Naive thymus-derived CD4-positive, alpha-beta T cell (primary cell): ENCODE measurements around the gene HJV. TPM values are rescaled to one million over a fixed set of nuclear protein-coding genes. Genes with fewer than 3 reads are reported as not detected.
"Not testable (repeated sequence)": the region's sequence is repeated elsewhere in the genome, so short reads cannot be mapped to it uniquely, and the experiment has no call there.

Experiments used
- ATAC-seq: fragments of 150-1000 bp; cut with Tn5 transposase; 2 replicates; pipeline ENCODE4 v1.10.0; 2021; ENCODE audit warnings: mild to moderate bottlenecking, moderate library complexity
- CTCF ChIA-PET: fragments of 350-600 bp; sonication (Branson Sonifier 250); formaldehyde crosslinking; loops from one replicate; lab custom pipeline; 2021; ENCODE audit warnings: antibody characterized with exemption; lab: Charles Lee
- POLR2A ChIA-PET: fragments of 350-600 bp; sonication (Branson Sonifier 250); formaldehyde crosslinking; loops from one replicate; lab custom pipeline; 2021; ENCODE audit warnings: antibody characterized with exemption, inconsistent platforms; lab: Charles Lee
- DNase-seq, 9 donors: peaks; one replicate each; pipeline versions ENCODE4 v3.0.0 to v3.0.0-alpha.2; 2020 to 2022; ENCODE audit warnings: mixed read lengths in 1 of 9
- H3K27ac ChIP-seq: one replicate; pipeline ENCODE4 v1.7.0; 2013; ENCODE audit warnings: mild to moderate bottlenecking, low read depth, low read length, moderate library complexity
- H3K27me3 ChIP-seq, 2 donors: one replicate each; pipeline ENCODE4 v1.7.0; 2013; ENCODE audit warnings: low read length in 2 of 2, mild to moderate bottlenecking in 2 of 2, moderate library complexity in 2 of 2; ENCODE audit not compliant: control insufficient read depth in 2 of 2, insufficient read depth in 2 of 2
- H3K36me3 ChIP-seq, 3 experiments: 1 replicate in 2 of 3; 2 replicates in 1 of 3; pipeline ENCODE4 v1.7.0; 2013; ENCODE audit warnings: low read length in 3 of 3, mild to moderate bottlenecking in 3 of 3, moderate library complexity in 1 of 3; ENCODE audit not compliant: insufficient read depth in 3 of 3, control insufficient read depth in 2 of 3
- H3K4me1 ChIP-seq, 2 donors: one replicate each; pipeline ENCODE4 v1.7.0; 2013; ENCODE audit warnings: low read length in 2 of 2, mild to moderate bottlenecking in 2 of 2, moderate library complexity in 1 of 2; ENCODE audit not compliant: control insufficient read depth in 2 of 2, insufficient read depth in 2 of 2
- H3K4me3 ChIP-seq: 2 replicates; pipeline ENCODE4 v1.7.0; 2013; ENCODE audit warnings: mild to moderate bottlenecking, low read length
- H3K9me3 ChIP-seq, 3 experiments: 1 replicate in 2 of 3; 2 replicates in 1 of 3; pipeline ENCODE4 v1.7.0; 2013; ENCODE audit warnings: low read length in 3 of 3; ENCODE audit not compliant: control insufficient read depth in 2 of 3
- H3K27ac Mint-ChIP-seq, 9 donors: one replicate each; pipeline ENCODE4 v1.8.0; 2020 to 2022; ENCODE audit warnings: mixed read lengths in 9 of 9, mild to moderate bottlenecking in 8 of 9, moderate library complexity in 5 of 9, inconsistent platforms in 2 of 9
- H3K27me3 Mint-ChIP-seq, 5 donors: one replicate each; pipeline ENCODE4 v1.8.0; 2021 to 2022; ENCODE audit warnings: mixed read lengths in 5 of 5, mild to moderate bottlenecking in 1 of 5
- H3K36me3 Mint-ChIP-seq, 5 donors: one replicate each; pipeline ENCODE4 v1.8.0; 2020 to 2022; ENCODE audit warnings: mixed read lengths in 5 of 5, mild to moderate bottlenecking in 3 of 5, inconsistent platforms in 1 of 5
- H3K4me1 Mint-ChIP-seq, 7 donors: one replicate each; pipeline ENCODE4 v1.8.0; 2020 to 2022; ENCODE audit warnings: mixed read lengths in 7 of 7, mild to moderate bottlenecking in 3 of 7, inconsistent platforms in 1 of 7
- H3K4me3 Mint-ChIP-seq, 10 donors: one replicate each; pipeline ENCODE4 v1.8.0; 2020 to 2022; ENCODE audit warnings: mild to moderate bottlenecking in 10 of 10, mixed read lengths in 10 of 10, moderate library complexity in 6 of 10, inconsistent platforms in 2 of 10
- H3K9me3 Mint-ChIP-seq, 11 donors: one replicate each; pipeline ENCODE4 v1.8.0; 2020 to 2022; ENCODE audit warnings: mixed read lengths in 11 of 11, mild to moderate bottlenecking in 4 of 11, inconsistent platforms in 1 of 11, moderate library complexity in 1 of 11
- intact Hi-C, 2 donors: fragments of 100-400 bp; cut with micrococcal nuclease; formaldehyde crosslinking; loops; one replicate each; pipeline ENCODE4 v1.15.1; 2023
- polyA plus RNA-seq, 2 donors: library from polyadenylated mRNA; unstranded; fragments of 300-500 nt; fragmentation: Illumina TruSeq; gene quantifications; one replicate each; pipeline ENCODE4 v1.2.3, GENCODE V29; 2021
- total RNA-seq, 6 experiments: library from RNA in 5 of 6; stranded (reverse) in 5 of 6; gene quantifications; 1 replicate in 5 of 6; 2 replicates in 1 of 6; pipeline ENCODE4 v1.2.3 and lab custom pipeline; 2021 to 2026

HJV gene
- total and polyA plus RNA-seq, 7 experiments from 2014 or later: not detected

- Mint-ChIP-seq H3K4me3 (peak overlapping the region in 6 of 10 donors; percentile 4 to 40 (median 36)), H3K27ac (peak overlapping the region in 4 of 9 donors; percentile 1 to 33 (median 18)), H3K4me1 (peaks cover 6 to 43% (median 37%) of the 10 kb centered on the region in 7 donors)
- ChIA-PET CTCF (interaction anchor here (0.7 to 2.0 kb wide), 2 partner anchors 12 to 1447 kb away, joined by 3 to 5 read pairs; no protein-coding TSS in a partner anchor), POLR2A (interaction anchor here (7.9 kb wide), 1 partner anchor 12 kb away, joined by 109 read pairs; no protein-coding TSS in a partner anchor)
- H3K36me3 ChIP-seq, H3K36me3 Mint-ChIP-seq, H3K4me1 ChIP-seq, DNase-seq, H3K27me3 Mint-ChIP-seq, ATAC-seq, intact Hi-C loops, H3K9me3 ChIP-seq, H3K9me3 Mint-ChIP-seq, H3K4me3 ChIP-seq, H3K27ac ChIP-seq, H3K27me3 ChIP-seq: not testable (repeated sequence)
These were observed 28.5 kb upstream of the HJV start for GRCh38 chr1:146049866-146050651.

DNA sequence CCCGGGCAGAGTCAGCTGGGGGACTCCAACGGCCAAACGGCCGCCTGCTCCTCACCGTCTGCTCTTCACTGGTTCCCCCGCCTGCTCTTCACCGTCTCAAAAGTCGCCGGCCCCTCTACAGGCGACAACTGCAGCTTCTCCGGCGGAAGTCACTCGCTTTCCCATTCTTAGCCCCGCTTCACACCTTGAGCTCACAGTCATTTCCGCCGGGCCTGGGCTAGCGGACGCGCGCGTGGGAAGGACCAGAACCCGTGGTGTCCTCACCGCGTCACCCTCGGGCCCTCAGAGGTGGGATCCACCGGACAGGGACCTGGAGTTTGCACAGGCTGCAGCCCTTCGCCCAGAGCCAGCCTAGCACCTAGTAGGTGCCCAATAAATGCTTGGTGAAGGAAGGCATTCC lies 27.9 kb upstream of the HJV start:
- ATAC-seq: no peak
- Histone ChIP-seq H3K4me3 (no peak overlapping the region), H3K9me3 (no peaks in the 10 kb centered on the region), H3K36me3 (no peaks in the 10 kb centered on the region), H3K27me3 (no peaks in the 10 kb centered on the region), H3K27ac (no peak overlapping the region), H3K4me1 (no peaks in the 10 kb centered on the region)
- Mint-ChIP-seq H3K9me3 (peaks cover 0 to 1% (median 0%) of the 10 kb centered on the region in 11 donors), H3K27me3 (no peaks in the 10 kb centered on the region), H3K4me3 (no peak overlapping the region), H3K27ac (peak overlapping the region in 2 of 9 donors; percentile 24 to 31), H3K4me1 (peaks cover 6 to 43% (median 37%) of the 10 kb centered on the region in 7 donors), H3K36me3 (no peaks in the 10 kb centered on the region)
- ChIA-PET POLR2A (interaction anchor here (7.9 kb wide), 1 partner anchor 12 kb away, joined by 109 read pairs; no protein-coding TSS in a partner anchor), CTCF (interaction anchor here (0.7 to 2.0 kb wide), 2 partner anchors 12 to 1448 kb away, joined by 3 to 5 read pairs; no protein-coding TSS in a partner anchor)
- intact Hi-C loops: no loop called here
- no peak for DNase-seq

GRCh38 chr1:146048514-146049115 lies 27.1 kb upstream of the HJV start:
- peak overlapping the region in 1 of 10 donors; percentile 58 for H3K4me3 Mint-ChIP-seq
- H3K27me3 Mint-ChIP-seq, H3K36me3 ChIP-seq, ATAC-seq, H3K4me1 ChIP-seq, DNase-seq, intact Hi-C loops, H3K4me3 ChIP-seq, H3K9me3 Mint-ChIP-seq, H3K27ac ChIP-seq, H3K36me3 Mint-ChIP-seq, H3K9me3 ChIP-seq, H3K27me3 ChIP-seq: not testable (repeated sequence)
- ChIA-PET POLR2A (interaction anchor here (7.9 kb wide), 1 partner anchor 11 kb away, joined by 109 read pairs; no protein-coding TSS in a partner anchor), CTCF (interaction anchor here (2.0 kb wide), 1 partner anchor 11 kb away, joined by 5 read pairs; no protein-coding TSS in a partner anchor)
- H3K27ac Mint-ChIP-seq: peak overlapping the region in 3 of 9 donors; percentile 31 to 80 (median 64)
- H3K4me1 Mint-ChIP-seq: peaks cover 6 to 43% (median 37%) of the 10 kb centered on the region in 7 donors

DNA sequence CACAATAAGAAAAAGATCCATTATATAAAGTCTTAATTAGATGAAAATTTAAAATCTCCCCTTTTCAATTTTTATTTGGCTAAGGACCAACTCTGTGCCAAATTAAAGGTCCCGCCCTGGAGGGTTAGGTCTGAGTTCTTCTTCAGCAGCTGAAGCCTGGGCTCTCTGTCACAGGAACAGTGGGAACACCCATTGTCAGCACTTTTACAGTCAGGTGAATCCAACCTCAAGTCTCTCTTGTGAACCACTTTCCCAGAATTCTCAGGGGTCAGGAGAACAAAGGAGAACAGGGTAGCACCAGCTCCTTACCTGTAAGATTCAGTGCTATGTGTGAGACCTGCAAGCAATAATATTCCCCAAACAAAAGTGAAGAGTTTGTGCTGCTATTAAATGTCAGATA lies 25.1 kb upstream of the HJV start:
- Histone ChIP-seq H3K27me3 (no peaks in the 10 kb centered on the region), H3K36me3 (no peaks in the 10 kb centered on the region), H3K4me1 (no peaks in the 10 kb centered on the region), H3K4me3 (no peak overlapping the region), H3K9me3 (no peaks in the 10 kb centered on the region), H3K27ac (no peak overlapping the region)
- ChIA-PET CTCF (interaction anchor here (0.6 to 0.9 kb wide), 2 partner anchors 8 to 1495 kb away, joined by 3 to 4 read pairs; no protein-coding TSS in a partner anchor), POLR2A (interaction anchor here (1.8 to 7.9 kb wide), 2 partner anchors 9 to 67 kb away, joined by 6 to 109 read pairs; no protein-coding TSS in a partner anchor)
- Mint-ChIP-seq H3K9me3 (peaks cover 0 to 1% (median 0%) of the 10 kb centered on the region in 11 donors), H3K27me3 (no peaks in the 10 kb centered on the region), H3K27ac (peak overlapping the region in 3 of 9 donors; percentile 2 to 36 (median 32)), H3K4me1 (peaks cover 6 to 33% (median 30%) of the 10 kb centered on the region in 7 donors), H3K4me3 (no peak overlapping the region), H3K36me3 (no peaks in the 10 kb centered on the region)
- intact Hi-C loops: no loop called here
- no peak for ATAC-seq
- DNase-seq: no peak

DNA sequence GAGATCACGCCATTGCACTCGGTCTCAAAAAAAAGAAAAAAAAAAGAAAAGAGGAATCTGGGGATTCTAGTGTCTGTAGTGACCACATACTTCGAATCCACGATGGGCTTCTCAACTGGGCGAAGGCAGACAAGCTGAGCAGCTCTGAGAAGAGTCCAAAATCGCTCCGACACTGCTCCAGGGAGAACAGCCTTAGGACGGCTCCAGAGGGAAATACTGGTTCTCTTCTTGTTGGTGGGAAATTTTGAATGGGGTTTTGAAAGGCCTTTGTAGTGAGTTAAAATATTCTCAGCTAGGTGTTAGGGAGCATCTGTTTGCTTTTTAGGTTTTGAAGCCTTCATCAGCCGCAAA lies 18.3 kb upstream of the HJV start:
- Mint-ChIP-seq H3K27ac (peak overlapping the region in 6 of 9 donors; percentile 19 to 100 (median 94)), H3K9me3 (peaks cover 0 to 31% (median 0%) of the 10 kb centered on the region in 11 donors), H3K36me3 (peaks cover 0 to 9% (median 0%) of the 10 kb centered on the region in 5 donors), H3K4me3 (peak overlapping the region in 6 of 10 donors; percentile 13 to 99 (median 97)), H3K4me1 (peaks cover 7 to 40% (median 33%) of the 10 kb centered on the region in 7 donors), H3K27me3 (peaks cover 0 to 32% (median 0%) of the 10 kb centered on the region in 5 donors)
- H3K4me3 ChIP-seq: no peak overlapping the region
- DNase-seq (no peak), ATAC-seq (no peak)
- peaks cover 0 to 6% of the 10 kb centered on the region in 2 donors for H3K4me1 ChIP-seq
- no peak overlapping the region for H3K27ac ChIP-seq
- peaks cover 0 to 4% (median 0%) of the 10 kb centered on the region in 3 experiments for H3K36me3 ChIP-seq
- no peaks in the 10 kb centered on the region for H3K27me3 ChIP-seq
- H3K9me3 ChIP-seq: no peaks in the 10 kb centered on the region
- intact Hi-C loops: no loop called here
- ChIA-PET CTCF (interaction anchor here (0.9 kb wide), 1 partner anchor 8 kb away, joined by 4 read pairs; no protein-coding TSS in a partner anchor), POLR2A (interaction anchor here (1.7 to 6.4 kb wide), 5 partner anchors 9 to 113 kb away, joined by 7 to 109 read pairs (median 28); partner anchors contain the start of genes ANKRD34A, LIX1L, POLR3GL and RBM8A)
